Memory B cell (primary cell): ENCODE results near the gene FAM107B.

Source experiments
- ATAC-seq: fragments of 150-1000 bp; cut with Tn5 transposase; 2 replicates; pipeline ENCODE4 v1.10.0; 2021; ENCODE audit warnings: low read depth, mild to moderate bottlenecking, moderate library complexity
- DNase-seq, 2 donors: peaks; one replicate each; pipeline ENCODE4 v3.0.0; 2022; ENCODE audit warnings: low spot score in 2 of 2
- H3K27ac Mint-ChIP-seq: one replicate; pipeline ENCODE4 v1.8.0; 2022; ENCODE audit warnings: mild to moderate bottlenecking, moderate library complexity, mixed read lengths
- H3K27me3 Mint-ChIP-seq: one replicate; pipeline ENCODE4 v1.8.0; 2022; ENCODE audit warnings: mixed read lengths
- H3K36me3 Mint-ChIP-seq: one replicate; pipeline ENCODE4 v1.8.0; 2022; ENCODE audit warnings: mild to moderate bottlenecking, mixed read lengths
- H3K4me1 Mint-ChIP-seq: one replicate; pipeline ENCODE4 v1.8.0; 2022; ENCODE audit warnings: mixed read lengths
- H3K4me3 Mint-ChIP-seq: one replicate; pipeline ENCODE4 v1.8.0; 2022; ENCODE audit warnings: mild to moderate bottlenecking, moderate library complexity, mixed read lengths
- H3K9me3 Mint-ChIP-seq: one replicate; pipeline ENCODE4 v1.8.0; 2022; ENCODE audit warnings: mixed read lengths

The FAM107B gene

DNA sequence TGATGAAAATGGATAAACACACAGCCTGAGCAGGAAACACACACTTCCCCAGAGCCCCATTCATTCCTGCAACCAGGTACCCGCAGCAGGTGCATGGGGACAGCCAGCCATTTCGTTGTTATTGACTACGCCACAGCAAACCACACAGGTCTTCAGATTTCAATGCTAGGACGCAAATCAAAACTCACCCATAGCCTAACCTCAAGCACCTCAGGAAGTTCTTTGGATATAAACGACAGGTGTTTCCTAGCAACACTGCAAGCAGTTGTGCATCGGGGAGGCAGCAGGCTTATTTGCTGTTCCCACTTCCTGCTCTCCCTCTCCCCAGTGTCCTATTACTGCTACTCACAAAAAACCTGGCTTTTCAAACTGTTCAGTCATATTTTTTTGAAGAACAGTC lies 267.5 kb downstream of the FAM107B start:
- Mint-ChIP-seq H3K36me3 (peaks cover 22% of the 10 kb centered on the region), H3K4me3 (no peak overlapping the region), H3K9me3 (peaks cover 2% of the 10 kb centered on the region), H3K4me1 (peaks cover 21% of the 10 kb centered on the region), H3K27me3 (no peaks in the 10 kb centered on the region), H3K27ac (peak overlapping the region; percentile 68)
- ATAC-seq (peak; percentile 82), DNase-seq (no peak)

DNA sequence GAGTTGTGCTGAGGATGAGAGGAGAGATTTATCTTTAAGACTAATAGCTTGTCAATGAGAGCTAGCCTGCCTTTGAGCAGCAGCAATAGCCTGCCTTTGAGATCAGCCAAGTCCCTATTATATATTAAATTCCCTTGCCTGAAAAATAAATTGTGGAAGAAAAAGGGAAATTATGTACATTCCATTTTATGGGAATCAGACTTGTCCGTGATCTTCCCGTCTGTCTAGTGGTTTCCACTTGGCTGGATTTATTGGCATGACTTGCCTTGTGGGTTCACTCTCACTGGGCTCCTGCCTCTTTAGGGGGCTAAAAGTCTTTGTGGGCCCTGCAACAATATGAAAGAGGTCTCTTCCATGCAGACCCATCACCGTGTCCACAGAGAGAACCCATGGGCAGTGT lies 272.3 kb downstream of the FAM107B start:
- ATAC-seq (no peak), DNase-seq (no peak)
- H3K4me1 Mint-ChIP-seq = peaks cover 22% of the 10 kb centered on the region
- no peaks in the 10 kb centered on the region for H3K9me3 Mint-ChIP-seq
- H3K36me3 Mint-ChIP-seq = peaks cover 2% of the 10 kb centered on the region
- no peak overlapping the region for H3K4me3 Mint-ChIP-seq
- peaks cover 3% of the 10 kb centered on the region for H3K27me3 Mint-ChIP-seq
- H3K27ac Mint-ChIP-seq = no peak overlapping the region

- Mint-ChIP-seq H3K36me3 (no peaks in the 10 kb centered on the region), H3K27ac (no peak overlapping the region), H3K4me1 (peaks cover 15% of the 10 kb centered on the region), H3K27me3 (peaks cover 3% of the 10 kb centered on the region), H3K4me3 (no peak overlapping the region), H3K9me3 (no peaks in the 10 kb centered on the region)
- no peak for ATAC-seq
- no peak for DNase-seq
Measured at GRCh38 chr10:14500172-14500765, 274.4 kb downstream of the FAM107B start.

GRCh38 chr10:14499601-14499904 lies 275.1 kb downstream of the FAM107B start:
- peaks cover 15% of the 10 kb centered on the region for H3K4me1 Mint-ChIP-seq
- DNase-seq = no peak
- no peak overlapping the region for H3K27ac Mint-ChIP-seq
- H3K36me3 Mint-ChIP-seq = no peaks in the 10 kb centered on the region
- no peak for ATAC-seq
- H3K27me3 Mint-ChIP-seq = peaks cover 3% of the 10 kb centered on the region
- H3K9me3 Mint-ChIP-seq = no peaks in the 10 kb centered on the region
- H3K4me3 Mint-ChIP-seq = no peak overlapping the region

- H3K36me3 Mint-ChIP-seq = no peaks in the 10 kb centered on the region
- peaks cover 11% of the 10 kb centered on the region for H3K4me1 Mint-ChIP-seq
- no peaks in the 10 kb centered on the region for H3K9me3 Mint-ChIP-seq
- H3K27me3 Mint-ChIP-seq = peaks cover 3% of the 10 kb centered on the region
- H3K4me3 Mint-ChIP-seq = no peak overlapping the region
- DNase-seq (no peak), ATAC-seq (no peak)
- no peak overlapping the region for H3K27ac Mint-ChIP-seq
Measured at GRCh38 chr10:14498326-14498725, 276.4 kb downstream of the FAM107B start.

- Mint-ChIP-seq H3K9me3 (peaks cover 1% of the 10 kb centered on the region), H3K27me3 (peaks cover 1% of the 10 kb centered on the region), H3K4me1 (no peaks in the 10 kb centered on the region), H3K4me3 (no peak overlapping the region), H3K36me3 (no peaks in the 10 kb centered on the region), H3K27ac (no peak overlapping the region)
- ATAC-seq (no peak), DNase-seq (no peak)
Measured at GRCh38 chr10:14491811-14492210, 282.9 kb downstream of the FAM107B start.

- peaks cover 1% of the 10 kb centered on the region for H3K9me3 Mint-ChIP-seq
- H3K4me3 Mint-ChIP-seq = no peak overlapping the region
- DNase-seq (no peak), ATAC-seq (no peak)
- no peaks in the 10 kb centered on the region for H3K4me1 Mint-ChIP-seq
- no peaks in the 10 kb centered on the region for H3K36me3 Mint-ChIP-seq
- H3K27me3 Mint-ChIP-seq = peaks cover 12% of the 10 kb centered on the region
- H3K27ac Mint-ChIP-seq = no peak overlapping the region
Measured at GRCh38 chr10:14489522-14490177, 285.0 kb downstream of the FAM107B start.

DNA sequence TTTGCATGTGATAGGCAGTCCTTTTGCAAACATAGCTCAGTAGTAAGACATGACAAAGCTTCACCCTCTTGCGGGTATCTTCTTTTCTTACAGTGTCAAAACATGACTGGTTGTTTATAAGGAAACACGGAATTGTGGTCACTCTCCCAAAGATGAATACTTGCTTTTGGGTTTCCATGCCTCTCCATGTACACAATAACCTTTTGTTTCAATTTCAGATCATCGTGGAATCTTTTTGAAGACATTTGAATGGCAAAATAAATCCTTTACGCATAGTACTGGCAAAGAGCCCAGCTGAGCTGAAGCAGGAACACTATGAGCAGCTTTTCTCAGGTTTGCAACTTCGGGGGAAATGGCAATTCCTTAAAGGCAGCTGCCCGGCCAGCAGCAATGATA lies 287.2 kb downstream of the FAM107B start:
- H3K27me3 Mint-ChIP-seq = peaks cover 23% of the 10 kb centered on the region
- no peak for ATAC-seq

GRCh38 chr10:14486777-14487487 lies 287.8 kb downstream of the FAM107B start:
- Mint-ChIP-seq H3K36me3 (peaks cover 1% of the 10 kb centered on the region), H3K27ac (no peak overlapping the region), H3K27me3 (peaks cover 23% of the 10 kb centered on the region), H3K4me3 (no peak overlapping the region), H3K4me1 (no peaks in the 10 kb centered on the region), H3K9me3 (peaks cover 1% of the 10 kb centered on the region)
- ATAC-seq (no peak), DNase-seq (no peak)

More for the DNA sequence above, 287.2 kb downstream of the FAM107B start:
- peaks cover 1% of the 10 kb centered on the region for H3K9me3 Mint-ChIP-seq
- H3K4me1 Mint-ChIP-seq = no peaks in the 10 kb centered on the region
- H3K4me3 Mint-ChIP-seq = no peak overlapping the region
- no peak overlapping the region for H3K27ac Mint-ChIP-seq
- H3K36me3 Mint-ChIP-seq = peaks cover 1% of the 10 kb centered on the region
- no peak for DNase-seq

- Mint-ChIP-seq H3K9me3 (no peaks in the 10 kb centered on the region), H3K27ac (no peak overlapping the region), H3K4me3 (no peak overlapping the region), H3K27me3 (peaks cover 23% of the 10 kb centered on the region), H3K4me1 (no peaks in the 10 kb centered on the region), H3K36me3 (peaks cover 1% of the 10 kb centered on the region)
- DNase-seq (no peak), ATAC-seq (no peak)
Measured at GRCh38 chr10:14485986-14486385, 288.7 kb downstream of the FAM107B start.

DNA sequence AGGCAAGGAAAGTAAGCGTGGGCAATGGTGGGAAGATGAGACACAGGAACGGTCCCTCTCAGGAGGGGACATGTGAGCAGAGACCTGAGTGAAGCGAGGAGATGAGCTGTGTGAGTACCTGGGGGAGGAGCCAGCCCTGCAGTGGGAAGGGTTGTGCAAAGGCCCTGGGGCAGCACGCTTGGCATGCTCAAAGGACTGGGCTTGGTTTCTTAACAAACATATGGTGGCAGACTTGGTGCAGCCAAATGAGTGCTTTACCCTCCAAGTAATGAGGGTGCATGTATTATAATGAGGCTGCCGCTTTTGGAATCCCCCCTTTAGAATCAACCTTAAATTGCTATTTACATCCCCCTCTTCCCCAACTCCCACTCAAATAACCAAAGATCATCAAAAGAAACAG lies 291.3 kb downstream of the FAM107B start:
- no peak overlapping the region for H3K4me3 Mint-ChIP-seq
- no peaks in the 10 kb centered on the region for H3K9me3 Mint-ChIP-seq
- DNase-seq = no peak
- no peaks in the 10 kb centered on the region for H3K4me1 Mint-ChIP-seq
- peaks cover 1% of the 10 kb centered on the region for H3K36me3 Mint-ChIP-seq
- no peak for ATAC-seq
- no peak overlapping the region for H3K27ac Mint-ChIP-seq
- H3K27me3 Mint-ChIP-seq = peaks cover 22% of the 10 kb centered on the region

GRCh38 chr10:14481752-14482151 lies 292.9 kb downstream of the FAM107B start:
- Mint-ChIP-seq H3K9me3 (no peaks in the 10 kb centered on the region), H3K4me1 (no peaks in the 10 kb centered on the region), H3K36me3 (peaks cover 1% of the 10 kb centered on the region), H3K4me3 (no peak overlapping the region), H3K27me3 (peaks cover 21% of the 10 kb centered on the region), H3K27ac (no peak overlapping the region)
- no peak for DNase-seq
- ATAC-seq = no peak

GRCh38 chr10:14481014-14481413 lies 293.7 kb downstream of the FAM107B start:
- Mint-ChIP-seq H3K4me3 (no peak overlapping the region), H3K27ac (no peak overlapping the region), H3K4me1 (no peaks in the 10 kb centered on the region), H3K36me3 (peaks cover 1% of the 10 kb centered on the region), H3K27me3 (peaks cover 19% of the 10 kb centered on the region), H3K9me3 (no peaks in the 10 kb centered on the region)
- DNase-seq (no peak), ATAC-seq (no peak)

DNA sequence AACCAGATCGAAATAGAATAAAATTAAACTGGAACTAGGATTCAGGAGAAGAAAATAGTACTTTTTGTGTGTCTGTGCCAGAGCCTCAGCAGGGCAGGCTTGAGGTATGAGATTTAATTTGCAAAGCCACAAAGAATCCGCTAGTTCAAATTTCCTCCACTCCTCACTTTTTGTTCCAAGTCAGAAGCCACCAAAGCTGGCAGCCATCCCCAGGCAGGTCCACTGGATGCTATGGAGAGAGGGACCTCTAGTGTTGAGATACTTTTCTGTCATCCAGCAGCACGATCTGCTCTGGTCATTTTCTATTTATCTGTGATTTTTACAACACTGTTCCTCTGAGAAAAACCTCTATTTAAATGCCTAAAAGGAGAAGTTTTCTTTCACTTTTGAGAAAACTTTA lies 296.1 kb downstream of the FAM107B start:
- no peak for ATAC-seq
- Mint-ChIP-seq H3K4me3 (no peak overlapping the region), H3K36me3 (peaks cover 1% of the 10 kb centered on the region), H3K9me3 (no peaks in the 10 kb centered on the region), H3K27me3 (peaks cover 10% of the 10 kb centered on the region), H3K4me1 (no peaks in the 10 kb centered on the region), H3K27ac (no peak overlapping the region)
- no peak for DNase-seq

DNA sequence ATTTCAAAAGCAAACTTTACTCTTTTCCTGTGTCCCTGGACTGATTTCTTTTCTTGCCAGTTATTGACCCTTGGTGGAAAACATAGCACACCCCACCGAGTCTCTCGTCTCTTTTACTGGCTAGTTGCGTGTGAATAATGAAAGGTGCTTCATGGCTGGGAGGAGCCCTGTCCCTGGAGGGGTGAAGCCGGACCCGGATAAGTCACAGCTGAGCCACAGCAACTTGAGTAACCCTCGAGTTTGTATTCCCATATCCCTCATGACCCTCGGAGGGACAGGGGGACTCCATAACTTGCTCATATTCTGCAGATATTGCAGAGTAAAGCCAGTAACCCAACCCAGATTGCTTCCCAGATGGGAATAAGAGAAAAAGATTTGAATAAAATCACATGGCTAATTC lies 296.5 kb downstream of the FAM107B start:
- Mint-ChIP-seq H3K27ac (no peak overlapping the region), H3K27me3 (peaks cover 6% of the 10 kb centered on the region), H3K4me1 (no peaks in the 10 kb centered on the region), H3K4me3 (no peak overlapping the region), H3K9me3 (no peaks in the 10 kb centered on the region), H3K36me3 (no peaks in the 10 kb centered on the region)
- no peak for DNase-seq
- ATAC-seq = no peak
